Memory B cell (primary cell): ENCODE measurements around the gene THUMPD1.
"Not testable (repeated sequence)": the region's sequence is repeated elsewhere in the genome, so short reads cannot be mapped to it uniquely, and the experiment has no call there.

Source experiments
- ATAC-seq: fragments of 150-1000 bp; cut with Tn5 transposase; 2 replicates; pipeline ENCODE4 v1.10.0; 2021; ENCODE audit warnings: low read depth, mild to moderate bottlenecking, moderate library complexity
- DNase-seq, 2 donors: peaks; one replicate each; pipeline ENCODE4 v3.0.0; 2022; ENCODE audit warnings: low spot score in 2 of 2
- H3K27ac Mint-ChIP-seq: one replicate; pipeline ENCODE4 v1.8.0; 2022; ENCODE audit warnings: mild to moderate bottlenecking, moderate library complexity, mixed read lengths
- H3K27me3 Mint-ChIP-seq: one replicate; pipeline ENCODE4 v1.8.0; 2022; ENCODE audit warnings: mixed read lengths
- H3K36me3 Mint-ChIP-seq: one replicate; pipeline ENCODE4 v1.8.0; 2022; ENCODE audit warnings: mild to moderate bottlenecking, mixed read lengths
- H3K4me1 Mint-ChIP-seq: one replicate; pipeline ENCODE4 v1.8.0; 2022; ENCODE audit warnings: mixed read lengths
- H3K4me3 Mint-ChIP-seq: one replicate; pipeline ENCODE4 v1.8.0; 2022; ENCODE audit warnings: mild to moderate bottlenecking, moderate library complexity, mixed read lengths
- H3K9me3 Mint-ChIP-seq: one replicate; pipeline ENCODE4 v1.8.0; 2022; ENCODE audit warnings: mixed read lengths

Gene THUMPD1, protein sequence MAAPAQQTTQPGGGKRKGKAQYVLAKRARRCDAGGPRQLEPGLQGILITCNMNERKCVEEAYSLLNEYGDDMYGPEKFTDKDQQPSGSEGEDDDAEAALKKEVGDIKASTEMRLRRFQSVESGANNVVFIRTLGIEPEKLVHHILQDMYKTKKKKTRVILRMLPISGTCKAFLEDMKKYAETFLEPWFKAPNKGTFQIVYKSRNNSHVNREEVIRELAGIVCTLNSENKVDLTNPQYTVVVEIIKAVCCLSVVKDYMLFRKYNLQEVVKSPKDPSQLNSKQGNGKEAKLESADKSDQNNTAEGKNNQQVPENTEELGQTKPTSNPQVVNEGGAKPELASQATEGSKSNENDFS

DNA sequence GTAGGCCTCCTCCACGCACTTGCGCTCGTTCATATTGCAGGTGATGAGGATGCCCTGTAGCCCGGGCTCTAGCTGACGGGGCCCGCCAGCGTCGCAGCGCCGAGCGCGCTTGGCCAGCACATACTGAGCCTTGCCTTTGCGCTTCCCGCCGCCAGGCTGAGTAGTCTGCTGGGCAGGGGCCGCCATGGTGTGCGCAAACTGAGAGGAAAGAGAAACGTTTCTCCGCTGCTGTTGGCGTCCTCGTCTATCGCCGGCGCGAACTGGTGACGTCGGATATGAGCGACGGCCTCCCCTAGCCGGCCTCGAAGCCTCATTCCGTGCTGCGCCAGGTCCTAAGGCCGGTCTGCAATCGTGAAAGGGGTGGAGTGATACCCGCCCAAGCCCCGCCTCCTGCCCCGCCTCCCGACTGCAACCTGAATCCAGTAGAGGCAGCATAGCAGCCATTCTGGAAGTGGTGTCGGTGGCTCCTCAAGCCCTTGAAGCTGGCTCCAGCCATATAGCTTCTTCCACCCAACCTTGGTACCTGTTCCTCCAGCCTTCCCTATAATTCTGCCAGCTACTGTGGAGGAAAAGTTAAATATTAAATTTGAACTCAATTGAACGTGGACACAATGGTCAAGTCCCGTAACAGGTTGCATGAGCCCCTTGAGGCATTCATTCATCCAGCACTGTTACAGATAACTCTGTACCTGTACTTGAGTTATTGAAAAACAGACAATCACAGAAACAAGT, at the start of gene THUMPD1:
Gene THUMPD1 (minus strand): TSS at position 265 of the 732 bp plus-strand sequence. CDS start 79 bp downstream, at position 186.
- no peaks in the 10 kb centered on the region for H3K27me3 Mint-ChIP-seq
- ATAC-seq (peak; percentile 90), DNase-seq (peak; percentile 86 to 93)
- H3K36me3 Mint-ChIP-seq: peaks cover 10% of the 10 kb centered on the region
- no peaks in the 10 kb centered on the region for H3K9me3 Mint-ChIP-seq
- peak within 1 kb of the TSS; percentile 95 for H3K4me3 Mint-ChIP-seq
- H3K27ac Mint-ChIP-seq: peak within 1 kb of the TSS; percentile 94
- H3K4me1 Mint-ChIP-seq: peaks cover 13% of the 10 kb centered on the region

DNA sequence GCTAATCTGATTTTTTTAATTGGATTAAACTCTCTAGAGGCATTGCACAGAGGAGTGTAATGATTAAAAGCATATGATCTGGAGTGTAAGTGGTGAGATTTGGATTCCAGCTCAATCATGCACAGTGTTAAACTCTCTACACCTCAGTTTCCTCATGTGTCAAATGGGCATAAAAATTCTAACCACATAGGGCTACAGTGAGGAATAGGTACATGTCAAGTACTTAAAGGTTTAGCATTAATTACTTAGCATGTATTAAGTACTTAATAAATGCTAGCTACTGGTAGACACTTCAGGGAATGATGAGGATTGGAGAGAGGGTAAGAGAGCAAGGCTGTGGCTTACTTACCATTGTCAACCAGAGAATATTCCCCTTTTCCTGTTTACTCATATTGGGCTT, 47.5 kb upstream of the THUMPD1 start:
- no peak for ATAC-seq
- no peaks in the 10 kb centered on the region for H3K4me1 Mint-ChIP-seq
- no peak overlapping the region for H3K27ac Mint-ChIP-seq
- H3K4me3 Mint-ChIP-seq: no peak overlapping the region
- H3K27me3 Mint-ChIP-seq: no peaks in the 10 kb centered on the region
- DNase-seq: no peak
- H3K9me3 Mint-ChIP-seq: no peaks in the 10 kb centered on the region
- no peaks in the 10 kb centered on the region for H3K36me3 Mint-ChIP-seq

DNA sequence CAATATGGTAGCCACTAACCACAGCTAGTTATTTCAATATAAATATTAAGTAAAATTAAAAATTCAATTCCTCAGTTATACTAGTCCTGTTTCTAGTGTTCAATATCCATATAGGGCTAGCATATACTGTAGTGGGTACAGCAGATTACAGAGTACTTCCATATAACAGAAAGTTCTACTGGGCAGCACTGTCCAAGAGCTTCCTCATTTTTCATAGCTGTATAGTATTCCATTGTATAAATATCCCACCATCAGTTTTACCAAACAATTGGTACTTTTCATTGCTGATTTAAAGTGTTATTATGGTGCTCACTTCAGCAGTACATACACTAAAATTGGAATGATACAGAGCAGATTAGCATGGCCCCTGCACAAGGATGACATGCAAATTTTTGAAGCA, 42.6 kb upstream of the THUMPD1 start:
- Mint-ChIP-seq H3K27me3 (no peaks in the 10 kb centered on the region), H3K27ac (no peak overlapping the region), H3K36me3 (no peaks in the 10 kb centered on the region), H3K4me1 (no peaks in the 10 kb centered on the region), H3K4me3 (no peak overlapping the region), H3K9me3 (no peaks in the 10 kb centered on the region)
- no peak for ATAC-seq
- DNase-seq: no peak

DNA sequence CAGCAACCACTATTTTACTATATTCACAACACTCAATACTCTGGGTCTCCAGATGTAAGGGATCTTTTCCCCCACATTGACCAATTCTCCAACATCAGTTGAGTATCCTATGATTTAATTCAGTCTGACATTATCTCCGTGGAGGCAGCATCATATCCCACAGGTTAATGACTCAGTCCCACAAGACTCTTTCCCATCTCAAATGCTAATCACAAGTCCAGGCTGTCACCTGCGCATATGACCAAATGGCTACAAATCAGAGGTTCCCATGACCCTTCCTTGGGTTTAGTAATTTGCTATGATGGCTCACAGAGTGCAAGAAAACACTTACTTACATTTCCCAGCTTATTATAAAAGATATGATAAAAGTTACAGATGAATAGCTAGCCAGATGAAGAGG, 40.9 kb upstream of the THUMPD1 start:
- DNase-seq (no peak), ATAC-seq (no peak)
- no peak overlapping the region for H3K27ac Mint-ChIP-seq
- no peak overlapping the region for H3K4me3 Mint-ChIP-seq
- H3K4me1 Mint-ChIP-seq: no peaks in the 10 kb centered on the region
- no peaks in the 10 kb centered on the region for H3K9me3 Mint-ChIP-seq
- H3K27me3 Mint-ChIP-seq: no peaks in the 10 kb centered on the region
- no peaks in the 10 kb centered on the region for H3K36me3 Mint-ChIP-seq

- no peak for DNase-seq
- Mint-ChIP-seq H3K4me3 (no peak overlapping the region), H3K36me3 (no peaks in the 10 kb centered on the region), H3K4me1 (no peaks in the 10 kb centered on the region), H3K27ac (peak overlapping the region; percentile 20), H3K27me3 (no peaks in the 10 kb centered on the region), H3K9me3 (no peaks in the 10 kb centered on the region)
- no peak for ATAC-seq
These were observed 40.1 kb upstream of the THUMPD1 start for GRCh38 chr16:20781697-20782096.

DNA sequence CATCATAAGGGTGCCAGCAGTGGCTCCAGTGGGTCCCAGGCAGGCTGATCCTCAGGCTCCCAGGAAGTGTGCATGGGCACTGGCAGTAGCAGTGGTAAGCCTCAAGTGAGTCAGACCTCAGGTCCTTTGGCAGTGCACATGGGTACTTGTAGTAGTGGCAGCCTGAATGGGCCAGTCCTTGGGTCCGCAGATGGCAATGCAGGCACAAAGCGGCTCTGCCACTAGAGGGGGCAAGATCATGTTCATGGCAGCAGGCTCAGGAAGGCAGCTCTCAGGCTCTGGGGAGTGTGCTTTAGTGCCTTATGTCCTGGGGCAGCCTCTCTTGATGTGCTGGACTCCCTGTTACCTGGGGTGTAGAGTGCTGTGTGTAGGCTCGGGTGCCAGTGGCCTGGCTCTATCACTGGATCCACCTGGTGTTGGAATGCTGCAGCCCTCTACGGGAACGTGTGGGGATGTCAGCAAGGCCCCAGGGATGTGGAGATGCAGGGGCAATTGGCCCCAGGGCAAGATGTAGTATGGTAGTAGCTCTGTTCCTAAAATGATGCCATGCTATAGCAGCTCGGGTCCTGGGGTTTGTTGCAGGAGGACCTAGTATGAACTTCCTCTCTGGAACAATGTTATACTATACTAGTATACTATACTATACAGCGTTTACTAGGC, 33.2 kb upstream of the THUMPD1 start:
- Mint-ChIP-seq H3K9me3 (peaks cover 1% of the 10 kb centered on the region), H3K36me3 (peaks cover 3% of the 10 kb centered on the region), H3K4me1 (no peaks in the 10 kb centered on the region), H3K27ac (no peak overlapping the region), H3K4me3 (no peak overlapping the region), H3K27me3 (no peaks in the 10 kb centered on the region)
- DNase-seq (peak; percentile 28 to 39), ATAC-seq (peak; percentile 72)

DNA sequence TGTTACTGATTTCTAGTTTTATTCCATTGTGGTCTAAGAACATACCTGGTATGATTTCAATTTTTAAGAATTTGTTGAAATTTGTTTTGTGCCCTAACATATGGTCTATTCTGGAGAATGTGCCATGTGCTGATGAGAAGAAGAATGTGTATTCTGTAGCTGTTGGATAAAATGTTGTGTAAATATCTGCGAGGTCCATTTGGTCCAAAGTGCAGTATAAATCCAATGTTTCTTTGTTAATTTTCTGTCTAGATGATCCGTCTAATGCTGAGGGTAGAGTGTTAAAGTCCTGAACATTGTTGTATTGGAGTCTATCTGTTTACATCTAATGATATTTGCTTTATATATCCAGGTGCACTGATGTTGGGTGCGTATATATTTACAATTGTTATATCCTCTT, 32.1 kb upstream of the THUMPD1 start:
- ATAC-seq: no peak
- Mint-ChIP-seq H3K9me3 (peaks cover 1% of the 10 kb centered on the region), H3K36me3 (peaks cover 3% of the 10 kb centered on the region), H3K4me1 (no peaks in the 10 kb centered on the region), H3K4me3 (no peak overlapping the region), H3K27ac (no peak overlapping the region), H3K27me3 (no peaks in the 10 kb centered on the region)
- no peak for DNase-seq

DNA sequence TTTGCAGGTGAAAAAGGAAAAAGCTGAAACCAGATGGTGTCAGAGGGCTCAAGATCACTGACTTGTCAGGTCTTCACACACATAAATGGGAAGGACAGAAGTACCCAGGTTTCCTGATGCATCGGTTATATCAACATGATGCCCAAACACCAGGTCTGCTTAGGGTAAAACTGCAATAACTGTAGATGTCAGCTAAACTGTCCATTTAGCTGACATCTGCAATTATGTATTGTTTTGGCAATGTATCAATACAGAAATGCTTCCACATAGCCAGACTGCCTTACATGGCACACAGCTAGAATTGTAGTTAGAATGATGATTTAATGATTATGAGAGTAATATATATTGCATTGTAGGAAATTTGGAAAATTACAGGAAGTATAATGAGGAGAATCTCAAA, 27.2 kb upstream of the THUMPD1 start:
- no peak for DNase-seq
- Mint-ChIP-seq H3K36me3 (peaks cover 3% of the 10 kb centered on the region), H3K4me3 (no peak overlapping the region), H3K27ac (no peak overlapping the region), H3K9me3 (peaks cover 1% of the 10 kb centered on the region), H3K4me1 (peaks cover 3% of the 10 kb centered on the region), H3K27me3 (no peaks in the 10 kb centered on the region)
- no peak for ATAC-seq

DNA sequence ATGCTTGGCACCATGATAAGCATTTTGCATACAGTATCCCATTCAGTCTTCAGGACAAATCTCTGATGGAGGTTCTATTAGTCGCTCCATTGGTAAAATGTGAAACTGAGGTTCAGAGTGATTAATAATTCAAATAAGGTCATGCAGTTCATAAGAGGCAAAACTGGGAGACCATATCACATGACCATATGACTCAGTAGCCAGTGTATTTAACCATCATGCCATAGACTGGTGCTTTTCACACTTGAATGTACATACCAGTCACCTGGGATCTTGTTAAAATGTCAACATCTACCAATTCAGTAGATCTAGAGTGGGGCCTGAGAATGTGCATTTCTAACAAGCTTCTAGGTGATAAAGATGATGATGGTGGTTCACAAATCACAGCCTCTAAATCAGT, 26.5 kb upstream of the THUMPD1 start:
- no peak overlapping the region for H3K27ac Mint-ChIP-seq
- H3K27me3 Mint-ChIP-seq: no peaks in the 10 kb centered on the region
- ATAC-seq (no peak), DNase-seq (no peak)
- H3K4me3 Mint-ChIP-seq: no peak overlapping the region
- H3K9me3 Mint-ChIP-seq: no peaks in the 10 kb centered on the region
- H3K36me3 Mint-ChIP-seq: peaks cover 3% of the 10 kb centered on the region
- H3K4me1 Mint-ChIP-seq: peaks cover 8% of the 10 kb centered on the region

DNA sequence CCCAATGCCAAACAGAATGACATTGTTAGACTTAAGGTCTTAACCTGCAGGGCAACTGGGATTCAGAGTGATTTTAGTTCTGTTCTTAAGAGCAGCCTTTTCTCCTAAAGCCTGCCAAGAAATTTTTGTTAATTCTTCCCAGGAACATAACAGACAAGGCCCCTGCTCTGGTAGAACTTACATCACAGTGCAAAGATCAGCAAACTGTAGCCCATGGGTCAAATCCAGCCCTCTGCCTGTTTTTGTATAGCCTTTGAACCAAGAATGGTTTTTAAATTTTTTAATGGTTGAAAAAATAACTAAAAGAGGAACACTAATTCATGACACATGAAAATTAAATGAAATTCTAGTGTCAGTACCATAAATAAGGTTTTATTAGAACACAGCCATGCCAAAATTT, 26.0 kb upstream of the THUMPD1 start:
- DNase-seq (no peak), ATAC-seq (no peak)
- peaks cover 10% of the 10 kb centered on the region for H3K4me1 Mint-ChIP-seq
- no peaks in the 10 kb centered on the region for H3K27me3 Mint-ChIP-seq
- H3K27ac Mint-ChIP-seq: no peak overlapping the region
- peaks cover 3% of the 10 kb centered on the region for H3K36me3 Mint-ChIP-seq
- H3K4me3 Mint-ChIP-seq: no peak overlapping the region
- no peaks in the 10 kb centered on the region for H3K9me3 Mint-ChIP-seq

DNA sequence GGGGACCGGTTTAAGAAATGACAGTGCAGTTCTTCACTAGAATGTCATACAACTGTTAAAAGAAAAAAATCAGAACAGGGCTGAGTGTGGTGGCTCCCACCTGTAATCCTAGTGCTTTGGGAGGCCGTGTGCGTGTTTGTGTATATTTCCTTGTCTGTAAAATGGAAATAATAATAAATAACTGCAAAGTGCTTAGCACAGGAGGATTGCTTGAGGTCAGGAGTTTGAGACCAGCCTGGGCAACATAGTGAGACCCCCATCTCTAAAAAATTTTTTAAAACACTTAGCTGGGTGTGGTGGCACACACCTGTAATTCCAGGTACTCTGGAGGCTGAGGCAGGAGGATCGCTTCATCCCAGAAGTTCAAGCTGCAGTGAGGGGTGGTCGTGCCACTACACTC, 24.7 kb upstream of the THUMPD1 start:
- Mint-ChIP-seq H3K9me3 (no peaks in the 10 kb centered on the region), H3K4me3 (no peak overlapping the region), H3K27ac (no peak overlapping the region), H3K27me3 (no peaks in the 10 kb centered on the region), H3K4me1 (peaks cover 10% of the 10 kb centered on the region), H3K36me3 (peaks cover 5% of the 10 kb centered on the region)
- no peak for DNase-seq
- no peak for ATAC-seq

- no peak for ATAC-seq
- H3K9me3 Mint-ChIP-seq: peaks cover under 1% of the 10 kb centered on the region
- H3K36me3 Mint-ChIP-seq: peaks cover 9% of the 10 kb centered on the region
- DNase-seq: no peak
- no peak overlapping the region for H3K4me3 Mint-ChIP-seq
- H3K27ac Mint-ChIP-seq: no peak overlapping the region
- no peaks in the 10 kb centered on the region for H3K27me3 Mint-ChIP-seq
- H3K4me1 Mint-ChIP-seq: peaks cover 10% of the 10 kb centered on the region
These were observed 24.1 kb upstream of the THUMPD1 start for GRCh38 chr16:20765732-20766131.

DNA sequence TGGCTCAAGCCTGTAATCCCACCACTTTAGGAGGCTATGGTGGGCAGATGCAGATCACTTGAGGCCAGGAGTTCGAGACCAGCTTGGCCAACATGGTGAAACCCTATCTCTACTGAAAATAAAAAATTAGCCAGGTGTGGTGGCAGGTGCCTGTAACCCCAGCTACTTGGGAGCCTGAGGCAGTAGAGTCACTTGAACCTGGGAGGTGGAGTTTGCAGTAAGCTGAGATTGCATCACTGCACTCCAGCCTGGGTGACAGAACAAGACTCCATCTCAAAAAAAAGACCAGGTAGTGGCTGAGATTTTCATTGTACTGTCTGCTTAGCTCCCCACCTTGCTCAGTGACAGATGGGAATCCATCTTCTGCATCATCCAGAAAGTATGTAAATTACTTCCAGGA, 22.8 kb upstream of the THUMPD1 start:
- H3K4me1 Mint-ChIP-seq, H3K4me3 Mint-ChIP-seq, H3K9me3 Mint-ChIP-seq, DNase-seq, H3K27ac Mint-ChIP-seq, ATAC-seq, H3K27me3 Mint-ChIP-seq: not testable (repeated sequence)
- peaks cover 12% of the 10 kb centered on the region for H3K36me3 Mint-ChIP-seq

GRCh38 chr16:20763461-20764232, 22.0 kb upstream of the THUMPD1 start, which contains the start of gene ACSM3:
Gene ACSM3 (plus strand): TSS chr16:20764014. CDS start chr16:20770035, 6,021 bp downstream.
- DNase-seq (peak; percentile 59 to 72), ATAC-seq (peak; percentile 99)
- H3K27ac Mint-ChIP-seq: peak within 1 kb of the TSS; percentile 76
- H3K4me1 Mint-ChIP-seq: peaks cover 10% of the 10 kb centered on the region
- peak within 1 kb of the TSS; percentile 86 for H3K4me3 Mint-ChIP-seq
- H3K36me3 Mint-ChIP-seq: peaks cover 12% of the 10 kb centered on the region
- peaks cover 2% of the 10 kb centered on the region for H3K9me3 Mint-ChIP-seq
- H3K27me3 Mint-ChIP-seq: no peaks in the 10 kb centered on the region
